Keratinocyte (primary cell): ENCODE measurements around the gene SCN8A. TPM values are rescaled to one million over a fixed set of nuclear protein-coding genes. Genes with fewer than 3 reads are reported as not detected.

ENCODE experiments used
- DNase-seq: peaks from one replicate; pipeline ENCODE4 v3.0.0-alpha.2; 2011; ENCODE audit warnings: low read depth, missing footprints, low spot score
- FAIRE-seq: peaks from 2 replicates; lab custom pipeline; 2011; peaks lifted over from hg19 to GRCh38; lab: Jason Lieb, UNC
- H2AFZ ChIP-seq: 2 replicates; pipeline ENCODE4 v1.6.0; 2012; ENCODE audit warnings: low read length, control low read depth, inconsistent platforms; ENCODE audit not compliant: control insufficient read depth
- H3K27ac ChIP-seq: 2 replicates; pipeline ENCODE4 v1.5.1; 2011; ENCODE audit warnings: low read length; ENCODE audit not compliant: control insufficient read depth, insufficient read depth
- H3K27me3 ChIP-seq: 3 replicates; pipeline ENCODE4 v1.6.0; 2011; ENCODE audit warnings: low read length; ENCODE audit not compliant: control insufficient read depth, insufficient read depth; ENCODE audit errors: extremely low read depth
- H3K36me3 ChIP-seq, 2 experiments: 2 replicates in 1 of 2; 3 replicates in 1 of 2; pipeline ENCODE4 v1.5.1; 2011; ENCODE audit warnings: low read length in 2 of 2, mild to moderate bottlenecking in 1 of 2; ENCODE audit not compliant: control insufficient read depth in 2 of 2, insufficient read depth in 2 of 2; ENCODE audit errors: extremely low read depth in 1 of 2
- H3K4me1 ChIP-seq: 3 replicates; pipeline ENCODE4 v1.5.1; 2011; ENCODE audit warnings: low read length; ENCODE audit not compliant: control insufficient read depth, insufficient read depth; ENCODE audit errors: extremely low read depth
- H3K4me2 ChIP-seq: 3 replicates; pipeline ENCODE4 v1.6.0; 2011; ENCODE audit warnings: low read depth, low read length; ENCODE audit not compliant: control insufficient read depth, insufficient read depth; ENCODE audit errors: extremely low read depth
- H3K4me3 ChIP-seq, 3 experiments: fragments of 200-600 bp in 1 of 3; sonication (generic) in 1 of 3; 2 replicates in 2 of 3; 3 replicates in 1 of 3; pipeline ENCODE4 v1.5.1; 2011 to 2016; ENCODE audit warnings: low read length in 3 of 3, mild to moderate bottlenecking in 3 of 3, control low read depth in 2 of 3, inconsistent platforms in 1 of 3, low read depth in 1 of 3, mixed read lengths in 1 of 3, mixed run types in 1 of 3, moderate library complexity in 1 of 3; ENCODE audit not compliant: control insufficient read depth in 2 of 3, insufficient read depth in 2 of 3; ENCODE audit errors: extremely low read depth in 1 of 3
- H3K79me2 ChIP-seq: 2 replicates; pipeline ENCODE4 v1.6.0; 2012; ENCODE audit warnings: low read length; ENCODE audit not compliant: control insufficient read depth, insufficient read depth
- H3K9ac ChIP-seq: 3 replicates; pipeline ENCODE4 v1.6.0; 2011; ENCODE audit warnings: low read length; ENCODE audit not compliant: control insufficient read depth, insufficient read depth; ENCODE audit errors: extremely low read depth
- H3K9me1 ChIP-seq: 3 replicates; pipeline ENCODE4 v1.6.0; 2011; ENCODE audit warnings: low read length; ENCODE audit not compliant: control insufficient read depth, insufficient read depth; ENCODE audit errors: extremely low read depth
- H3K9me3 ChIP-seq: 2 replicates; pipeline ENCODE4 v1.5.1; 2012; ENCODE audit warnings: low read depth, low read length; ENCODE audit not compliant: control insufficient read depth
- H4K20me1 ChIP-seq: 3 replicates; pipeline ENCODE4 v1.6.0; 2011; ENCODE audit warnings: low read length; ENCODE audit not compliant: control insufficient read depth, insufficient read depth; ENCODE audit errors: extremely low read depth
- CTCF ChIP-seq, 3 experiments: IDR thresholded peaks in 1 of 3; conservative IDR thresholded peaks in 1 of 3; optimal IDR thresholded peaks in 1 of 3; 2 replicates in 2 of 3; 3 replicates in 1 of 3; pipeline versions ENCODE3 to v1.5.1; 2011; ENCODE audit warnings: low read length in 3 of 3, mild to moderate bottlenecking in 3 of 3, moderate library complexity in 2 of 3, control low read depth in 1 of 3, inconsistent platforms in 1 of 3; ENCODE audit not compliant: insufficient read depth in 2 of 3; ENCODE audit errors: extremely low read depth in 1 of 3
- EZH2 ChIP-seq: IDR thresholded peaks from one replicate; pipeline ENCODE4 v1.6.1; 2012; ENCODE audit warnings: inconsistent platforms, mild to moderate bottlenecking, low read length, moderate library complexity
- dilution Hi-C: fragments of 300-500 bp; cut with MboI; formaldehyde crosslinking; loops from one replicate; pipeline ENCODE4 v1.7.0; 2020; ENCODE audit warnings: low sequenced_read_pairs; ENCODE audit not compliant: extremely low pct_ligation_motif_present
- polyA plus RNA-seq, 5 experiments: library from polyadenylated mRNA; depleted of rRNA in 3 of 5; stranded (reverse) in 3 of 5; stranded (forward) in 1 of 5; unstranded in 1 of 5; fragments of >200 nt; gene quantifications; 1 replicate in 1 of 5; 2 replicates in 3 of 5; 3 replicates in 1 of 5; pipeline versions ENCODE4 v1.2.1 to v1.2.3, GENCODE V29; 2011 to 2012; ENCODE audit warnings: missing spikeins in 2 of 5, low read depth in 1 of 5, low replicate concordance in 1 of 5

Gene SCN8A
- polyA plus RNA-seq, 1 donor (not counting 4 experiments of a cell fraction or from before 2014, with no cell fraction given), result 1.1 TPM

- Histone ChIP-seq H3K4me2 (no peak overlapping the region), H3K9ac (no peak overlapping the region), H3K79me2 (no peaks in the 10 kb centered on the region), H3K9me3 (no peaks in the 10 kb centered on the region), H3K4me3 (no peak overlapping the region), H3K27ac (no peak overlapping the region), H3K4me1 (no peaks in the 10 kb centered on the region), H3K27me3 (peaks cover 11% of the 10 kb centered on the region), H3K9me1 (no peaks in the 10 kb centered on the region), H4K20me1 (no peaks in the 10 kb centered on the region), H3K36me3 (no peaks in the 10 kb centered on the region), H2AFZ (no peak overlapping the region)
- dilution Hi-C loops, result no loop called here
- no peak for TF ChIP-seq CTCF (optimal IDR thresholded peaks at IDR 0.05 in 1 of 3, IDR thresholded peaks at IDR 0.05 in 1 of 3, conservative IDR thresholded peaks at IDR 0.05 in 1 of 3; ENCODE audit: extremely low read depth in 1 of 3, insufficient read depth in 2 of 3, low read length in 3 of 3)
- TF ChIP-seq EZH2, result no peak
- no peak for FAIRE-seq
- DNase-seq, result no peak
Measured at GRCh38 chr12:51729331-51729730, 138.3 kb downstream of the SCN8A start.

- FAIRE-seq, result no peak
Measured at GRCh38 chr12:51730745-51731144, 139.7 kb downstream of the SCN8A start.

More at GRCh38 chr12:51730745-51731144, 139.7 kb downstream of the SCN8A start:
- Histone ChIP-seq H3K79me2 (no peaks in the 10 kb centered on the region), H3K27ac (no peak overlapping the region), H3K4me3 (no peak overlapping the region), H3K27me3 (peaks cover 11% of the 10 kb centered on the region), H3K4me1 (no peaks in the 10 kb centered on the region), H3K4me2 (no peak overlapping the region), H3K9ac (no peak overlapping the region), H4K20me1 (no peaks in the 10 kb centered on the region), H2AFZ (no peak overlapping the region), H3K9me1 (no peaks in the 10 kb centered on the region), H3K9me3 (no peaks in the 10 kb centered on the region), H3K36me3 (no peaks in the 10 kb centered on the region)
- TF ChIP-seq EZH2, result no peak
- TF ChIP-seq CTCF (optimal IDR thresholded peaks at IDR 0.05 in 1 of 3, IDR thresholded peaks at IDR 0.05 in 1 of 3, conservative IDR thresholded peaks at IDR 0.05 in 1 of 3; ENCODE audit: extremely low read depth in 1 of 3, insufficient read depth in 2 of 3, low read length in 3 of 3), result no peak
- dilution Hi-C loops, result no loop called here
- no peak for DNase-seq
